Adrenal gland (tissue), 19 donors: Measurements from ENCODE around the gene KRT76. TPM values are rescaled to one million over a fixed set of nuclear protein-coding genes. Genes with fewer than 3 reads are reported as not detected.

Experiments
- DNase-seq, 7 donors: peaks; one replicate each; pipeline ENCODE4 v3.0.0-alpha.2; 2019 to 2020
- H3K27ac ChIP-seq, 5 donors: fragments of 200-600 bp; sonication (generic) in 4 of 5; 1 replicate in 3 of 5; 2 replicates in 2 of 5; pipeline versions ENCODE4 v1.5.1 to v1.8.0; 2016 to 2020; ENCODE audit warnings: mild to moderate bottlenecking in 1 of 5
- H3K27me3 ChIP-seq: fragments of 200-600 bp; 2 replicates; pipeline ENCODE4 v1.8.0; 2021
- H3K36me3 ChIP-seq, 2 donors: fragments of 200-600 bp; replicated peaks in 1 of 2; 1 replicate in 1 of 2; 2 replicates in 1 of 2; pipeline versions ENCODE4 v1.5.1 to v1.8.0; 2018 to 2022
- H3K4me1 ChIP-seq, 2 donors: fragments of 200-600 bp; replicated peaks in 1 of 2; 1 replicate in 1 of 2; 2 replicates in 1 of 2; pipeline versions ENCODE4 v1.5.1 to v1.8.0; 2018 to 2021
- H3K4me3 ChIP-seq, 4 donors: fragments of 200-600 bp; sonication (generic) in 3 of 4; one replicate each; pipeline ENCODE4 v1.5.1; 2016 to 2018
- H3K9me3 ChIP-seq, 3 donors: fragments of 200-600 bp; sonication (generic) in 1 of 3; replicated peaks in 1 of 3; 1 replicate in 2 of 3; 2 replicates in 1 of 3; pipeline versions ENCODE4 v1.5.1 to v1.8.0; 2016 to 2021
- CTCF ChIP-seq, 6 experiments: fragments of 450-650 bp in 4 of 6; fragments of 200-600 bp in 2 of 6; sonication (generic) in 1 of 6; IDR thresholded peaks; 1 replicate in 5 of 6; 2 replicates in 1 of 6; pipeline versions ENCODE4 v1.5.1 to v1.8.0; 2016 to 2021; ENCODE audit warnings: antibody characterized with exemption in 6 of 6, mild to moderate bottlenecking in 2 of 6, moderate library complexity in 1 of 6
- POLR2A ChIP-seq, 2 donors: fragments of 450-650 bp; IDR thresholded peaks; one replicate each; pipeline ENCODE4 v1.6.1; 2017; ENCODE audit warnings: antibody characterized with exemption in 2 of 2, mild to moderate bottlenecking in 2 of 2, moderate library complexity in 1 of 2
- WGBS, 4 donors: extraction: QIAGEN DNeasy Blood & Tissue Kit in 2 of 4; methylation state at CpG; one replicate each; pipeline versions ENCODE4 v1.1.5 to v1.1.7; 2013 to 2017; 5-methylcytosine and 5-hydroxymethylcytosine counted together
- intact Hi-C, 2 donors: fragments of 100-400 bp; cut with DNase I; formaldehyde crosslinking; loops; one replicate each; pipeline versions ENCODE4 v1.14.1 to v1.15.0; 2022 to 2023
- long read RNA-seq, 10 donors: library from polyadenylated mRNA in 3 of 10; unstranded in 2 of 10; stranded (forward) in 1 of 10; transcript quantifications; one replicate each; pipeline ENCODE4 v2.0.0 and lab custom pipeline, GENCODE V29; 2021 to 2026
- polyA plus RNA-seq, 3 donors: library from polyadenylated mRNA; stranded (reverse); fragments of 200-250 nt in 2 of 3; fragments of 350-450 nt in 1 of 3; fragmentation: Illumina TruSeq in 1 of 3; extraction: RNeasy Lipid Tissue Mini Kit (QIAGEN cat#74804) in 1 of 3; gene quantifications; one replicate each; pipeline ENCODE4 v1.2.3, GENCODE V29; 2013 to 2014
- total RNA-seq, 9 donors: library from RNA; depleted of rRNA in 4 of 9; stranded (reverse); fragments of >200 nt in 4 of 9; fragments of 120-200 nt in 1 of 9; fragmentation: NEBNext Ultra II Directional in 1 of 9; extraction: Animal tissue kit (Norgen Biotek cat#: 25700) in 1 of 9; gene quantifications; one replicate each; pipeline versions ENCODE4 v1.1.0 to v1.2.4, GENCODE V29; 2013 to 2023
- donor health status: healthy with polysubstance abuse.
- donor health status: Bipolar disorder and iron deficiency.
- donor health status: DM: yes; HTN: yes; CAD: no.
- donor health status: DM: no; HTN: no; CAD: no.
- donor health status: DM: no; HTN: no; CAD: no.
- donor health status: DM: yes; HTN: yes; CAD: no.

The KRT76 gene
- not detected for total RNA-seq
- polyA plus RNA-seq, result not detected
- long read RNA-seq, donor 1, result 0 reads
- long read RNA-seq, donor 2, result 0 reads
- long read RNA-seq, donor 3, result 0 reads
- long read RNA-seq, donor 4, result 0 reads
- long read RNA-seq, donor 5, result 0 reads
- long read RNA-seq, donor 6, result 0 reads
- long read RNA-seq, donor 7, result 0 reads
- long read RNA-seq, donor 8, result 0 reads
- long read RNA-seq, donor 9, result 0 reads
- long read RNA-seq, donor 10, result 0 reads

- Histone ChIP-seq H3K36me3 (no peaks in the 10 kb centered on the region), H3K27ac (no peak within 1 kb of the TSS), H3K9me3 (no peaks in the 10 kb centered on the region), H3K27me3 (peaks cover 16% of the 10 kb centered on the region), H3K4me3 (no peak within 1 kb of the TSS), H3K4me1 (no peaks in the 10 kb centered on the region)
- intact Hi-C loops, result no loop called here
- DNase-seq, result no peak
- WGBS, 4 donors, result 75 to 91% (median 86%) methylated on average over 7 to 8 of the region's 8 CpGs
- TF ChIP-seq CTCF (IDR thresholded peaks at IDR 0.05) (no peak), POLR2A (IDR thresholded peaks at IDR 0.05) (no peak)
Observed at GRCh38 chr12:52776913-52777395, at the start of gene KRT76. Gene KRT76 (minus strand): TSS chr12:52777345. CDS start chr12:52777291, 54 bp downstream.

GRCh38 chr12:52825961-52826360 lies 48.8 kb upstream of the KRT76 start:
- 65 to 74% (median 71%) methylated on average over 4 of the region's 4 CpGs for WGBS, 4 donors
- no peak for DNase-seq
- no peak overlapping the region for H3K4me3 ChIP-seq
- TF ChIP-seq CTCF (IDR thresholded peaks at IDR 0.05), result no peak
- TF ChIP-seq POLR2A (IDR thresholded peaks at IDR 0.05), result no peak
- H3K9me3 ChIP-seq, result no peaks in the 10 kb centered on the region
- no peak overlapping the region for H3K27ac ChIP-seq
- peaks cover 3% of the 10 kb centered on the region for H3K27me3 ChIP-seq
- intact Hi-C loops, result no loop called here
- no peaks in the 10 kb centered on the region for H3K36me3 ChIP-seq
- no peaks in the 10 kb centered on the region for H3K4me1 ChIP-seq

- WGBS, 4 donors, result 81 to 91% (median 88%) methylated on average over 5 of the region's 5 CpGs
- H3K36me3 ChIP-seq, result no peaks in the 10 kb centered on the region
- DNase-seq, result no peak
- no peaks in the 10 kb centered on the region for H3K4me1 ChIP-seq
- no peak overlapping the region for H3K27ac ChIP-seq
- H3K4me3 ChIP-seq, result no peak overlapping the region
- no peak for TF ChIP-seq POLR2A (IDR thresholded peaks at IDR 0.05)
- no peak for TF ChIP-seq CTCF (IDR thresholded peaks at IDR 0.05)
- H3K9me3 ChIP-seq, result no peaks in the 10 kb centered on the region
- peaks cover 3% of the 10 kb centered on the region for H3K27me3 ChIP-seq
- intact Hi-C loops, result no loop called here
Observed at GRCh38 chr12:52824741-52825410, 47.7 kb upstream of the KRT76 start.

GRCh38 chr12:52823761-52824450 lies 46.8 kb upstream of the KRT76 start:
- intact Hi-C loops, result no loop called here
- no peak for TF ChIP-seq POLR2A (IDR thresholded peaks at IDR 0.05)
- no peak for TF ChIP-seq CTCF (IDR thresholded peaks at IDR 0.05)
- H3K9me3 ChIP-seq, result no peaks in the 10 kb centered on the region
- no peaks in the 10 kb centered on the region for H3K4me1 ChIP-seq
- H3K27ac ChIP-seq, result no peak overlapping the region
- no peaks in the 10 kb centered on the region for H3K36me3 ChIP-seq
- WGBS, 4 donors, result 80 to 90% (median 87%) methylated on average over 4 to 15 of the region's 15 CpGs
- H3K27me3 ChIP-seq, result peaks cover 12% of the 10 kb centered on the region
- no peak overlapping the region for H3K4me3 ChIP-seq
- DNase-seq, result no peak
